T-helper 2 cell treated with Interferon-gamma antibody and Interleukin-4, amounts not matched to agents 100 ng/mL and 5 ng/mL, for 36 hours (primary cell): ENCODE data around the gene SPOCK1. TPM values are rescaled to one million over a fixed set of nuclear protein-coding genes. Genes with fewer than 3 reads are reported as not detected.
"Not testable (repeated sequence)": the region's sequence is repeated elsewhere in the genome, so short reads cannot be mapped to it uniquely, and the experiment has no call there.

Experiments
- intact Hi-C: fragments of 100-400 bp; cut with micrococcal nuclease; formaldehyde crosslinking; loops from one replicate; pipeline ENCODE4 v1.15.1; 2023
- total RNA-seq: library from RNA; stranded (reverse); gene quantifications from 2 replicates; pipeline ENCODE4 v1.2.3, GENCODE V29; 2022

The SPOCK1 gene
- total RNA-seq, 1 donor from 2014 or later, result 0.16 TPM

GRCh38 chr5:137398154-137398553, 101.0 kb downstream of the SPOCK1 start:
- intact Hi-C loops, result no loop called here

- intact Hi-C loops, result no loop called here
Observed at GRCh38 chr5:137395011-137395755, 103.9 kb downstream of the SPOCK1 start.

- intact Hi-C loops, result no loop called here
Observed at GRCh38 chr5:137394380-137394779, 104.7 kb downstream of the SPOCK1 start.

- intact Hi-C loops, result no loop called here
Observed at GRCh38 chr5:137393196-137393993, 105.7 kb downstream of the SPOCK1 start.

- intact Hi-C loops, result no loop called here
Observed at GRCh38 chr5:137392261-137392660, 106.9 kb downstream of the SPOCK1 start.

GRCh38 chr5:137391044-137391443, 108.1 kb downstream of the SPOCK1 start:
- intact Hi-C loops, result not testable (repeated sequence)

GRCh38 chr5:137389042-137389441, 110.1 kb downstream of the SPOCK1 start:
- intact Hi-C loops, result no loop called here

GRCh38 chr5:137385064-137385463, 114.1 kb downstream of the SPOCK1 start:
- intact Hi-C loops, result no loop called here

- intact Hi-C loops, result no loop called here
Observed at GRCh38 chr5:137383909-137384308, 115.2 kb downstream of the SPOCK1 start.

- intact Hi-C loops, result no loop called here
Observed at GRCh38 chr5:137381555-137381954, 117.6 kb downstream of the SPOCK1 start.

GRCh38 chr5:137379555-137380286, 119.4 kb downstream of the SPOCK1 start:
- intact Hi-C loops, result no loop called here

GRCh38 chr5:137375741-137376526, 123.2 kb downstream of the SPOCK1 start:
- intact Hi-C loops, result no loop called here

- intact Hi-C loops, result no loop called here
Observed at GRCh38 chr5:137374110-137374714, 124.9 kb downstream of the SPOCK1 start.

GRCh38 chr5:137372773-137373160, 126.4 kb downstream of the SPOCK1 start:
- intact Hi-C loops, result no loop called here

- intact Hi-C loops, result no loop called here
Observed at GRCh38 chr5:137372016-137372772, 126.9 kb downstream of the SPOCK1 start.

- intact Hi-C loops, result no loop called here
Observed at GRCh38 chr5:137370096-137371071, 128.7 kb downstream of the SPOCK1 start.

GRCh38 chr5:137368651-137369050, 130.5 kb downstream of the SPOCK1 start:
- intact Hi-C loops, result no loop called here

GRCh38 chr5:137367951-137368350, 131.2 kb downstream of the SPOCK1 start:
- intact Hi-C loops, result no loop called here

- intact Hi-C loops, result no loop called here
Observed at GRCh38 chr5:137366526-137366925, 132.6 kb downstream of the SPOCK1 start.
